K562 (cell line): ENCODE measurements around the gene ORC2. TPM values are rescaled to one million over a fixed set of nuclear protein-coding genes. Genes with fewer than 3 reads are reported as not detected.

Experiments
- ETV5 ChIP-seq: sonication (generic); formaldehyde crosslinking; IDR thresholded peaks from 2 replicates; pipeline ENCODE4 v1.4.0; 2020; ENCODE audit warnings: low read depth, mild to moderate bottlenecking, missing genetic modification reagents
- FOXJ2 ChIP-seq: fragments of 200-800 bp; sonication (Bioruptor generic); IDR thresholded peaks from 2 replicates; pipeline ENCODE4 v1.6.1; 2016; ENCODE audit warnings: missing genetic modification characterization, missing compliant biosample characterization
- HOXB6 ChIP-seq: fragments of 250-450 bp; sonication (Bioruptor Pico); IDR thresholded peaks from 2 replicates; pipeline ENCODE4 v1.5.1; 2022; ENCODE audit warnings: mild to moderate bottlenecking, borderline replicate concordance
- KDM4B ChIP-seq, 2 experiments: fragments of 450-650 bp in 1 of 2; sonication (generic) in 1 of 2; IDR thresholded peaks; 2 replicates each; pipeline ENCODE4 v1.6.1; 2016 to 2017; ENCODE audit warnings: borderline replicate concordance in 2 of 2, antibody characterized with exemption in 1 of 2, low read depth in 1 of 2, mild to moderate bottlenecking in 1 of 2
- NCOR1 ChIP-seq: fragments of 450-650 bp; IDR thresholded peaks from 2 replicates; pipeline ENCODE4 v1.6.1; 2016; ENCODE audit warnings: mild to moderate bottlenecking, moderate library complexity
- NR2C2 ChIP-seq, 2 experiments: fragments of 200-800 bp in 1 of 2; sonication (Bioruptor generic) in 1 of 2; sonication (generic) in 1 of 2; formaldehyde crosslinking in 1 of 2; IDR thresholded peaks; 2 replicates each; pipeline versions ENCODE4 v1.6.1 to v1.8.0; 2016 to 2022; ENCODE audit warnings: mild to moderate bottlenecking in 1 of 2, missing compliant biosample characterization in 1 of 2, missing genetic modification characterization in 1 of 2, missing genetic modification reagents in 1 of 2
- RBM15 ChIP-seq: fragments of 200-400 bp; formaldehyde crosslinking; IDR thresholded peaks from 2 replicates; pipeline ENCODE4 v1.6.1; 2018; ENCODE audit warnings: mild to moderate bottlenecking, low read length, moderate library complexity; ENCODE audit not compliant: insufficient read depth
- RBM34 ChIP-seq: fragments of 200-400 bp; formaldehyde crosslinking; IDR thresholded peaks from 2 replicates; pipeline ENCODE4 v1.6.1; 2018; ENCODE audit warnings: low read length, borderline replicate concordance; ENCODE audit not compliant: insufficient read depth
- RBM39 ChIP-seq: fragments of 200-400 bp; formaldehyde crosslinking; optimal IDR thresholded peaks from 2 replicates; pipeline ENCODE3; 2018; ENCODE audit warnings: low read depth, low read length
- RNF2 ChIP-seq: sonication (generic); IDR thresholded peaks from 2 replicates; pipeline ENCODE4 v1.6.1; 2016
- SIRT6 ChIP-seq: IDR thresholded peaks from one replicate; pipeline ENCODE4 v1.6.1; 2012; ENCODE audit warnings: low read depth, mild to moderate bottlenecking, control low read depth, inconsistent platforms, low read length, moderate library complexity
- SMAD2 ChIP-seq: fragments of 150-350 bp; IDR thresholded peaks from 2 replicates; pipeline ENCODE4 v1.6.1; 2014; ENCODE audit warnings: low read depth, mild to moderate bottlenecking, low read length
- SOX6 ChIP-seq: fragments of 450-650 bp; IDR thresholded peaks from 2 replicates; pipeline ENCODE4 v1.6.1; 2014; ENCODE audit warnings: mild to moderate bottlenecking
- ZNF146 ChIP-seq: IDR thresholded peaks from one replicate; pipeline ENCODE4 v1.6.1; 2018; ENCODE audit warnings: missing compliant biosample characterization; ENCODE audit not compliant: unreplicated experiment
- ZSCAN29 ChIP-seq: fragments of 450-650 bp; IDR thresholded peaks from 2 replicates; pipeline ENCODE4 v1.6.1; 2017
- polyA plus RNA-seq, 8 experiments: library from polyadenylated mRNA; depleted of rRNA in 4 of 8; stranded (reverse) in 5 of 8; unstranded in 3 of 8; fragments of >200 nt; fragmentation: Nextera tagmentation in 2 of 8; fragmentation: Illumina TruSeq in 1 of 8; extraction: Ambion mirVana in 2 of 8; extraction: Trizol in 1 of 8; gene quantifications; 2 replicates each; pipeline versions ENCODE4 v1.2.1 to v1.2.3, GENCODE V29; 2011 to 2014; ENCODE audit warnings: inconsistent platforms in 1 of 8, missing spikeins in 1 of 8
- total RNA-seq, 7 experiments: library from RNA; depleted of rRNA in 6 of 7; stranded (reverse); fragments of >200 nt in 6 of 7; fragmentation: Illumina TruSeq in 2 of 7; extraction: Trizol in 2 of 7; gene quantifications; 2 replicates each; pipeline versions ENCODE4 v1.2.1 to v1.2.3, GENCODE V29; 2011 to 2021; ENCODE audit warnings: low replicate concordance in 1 of 7
- TF ChIP-seq, protein P1 (sequence below), 2 experiments: IDR thresholded peaks; 2 replicates each; pipeline ENCODE4 v1.6.1; 2012; ENCODE audit warnings: improper control_type of control experiment in 2 of 2, low read depth in 2 of 2, low read length in 2 of 2, borderline replicate concordance in 1 of 2
- TF ChIP-seq, protein P2 (sequence below): sonication (generic); formaldehyde crosslinking; IDR thresholded peaks from 2 replicates; pipeline ENCODE4 v1.8.1; 2023; ENCODE audit warnings: mild to moderate bottlenecking, missing genetic modification reagents
- TF ChIP-seq, protein P3 (sequence below): fragments of 250-450 bp; sonication (Bioruptor Pico); IDR thresholded peaks from 2 replicates; pipeline ENCODE4 v1.8.0; 2021; ENCODE audit warnings: moderate library complexity, mild to moderate bottlenecking, inconsistent platforms
- TF ChIP-seq, protein P4 (sequence below), 2 experiments: fragments of 450-650 bp; IDR thresholded peaks; 2 replicates each; pipeline ENCODE4 v1.6.1; 2018; ENCODE audit warnings: mild to moderate bottlenecking in 2 of 2, low read depth in 1 of 2; ENCODE audit not compliant: partially characterized antibody in 2 of 2

Gene ORC2
- total and polyA plus RNA-seq, 9 of the 15 experiments (the other 6 are each of a cell fraction or from before 2014, with no cell fraction given) = 5.6 to 41.1 (median 19.0) TPM

DNA sequence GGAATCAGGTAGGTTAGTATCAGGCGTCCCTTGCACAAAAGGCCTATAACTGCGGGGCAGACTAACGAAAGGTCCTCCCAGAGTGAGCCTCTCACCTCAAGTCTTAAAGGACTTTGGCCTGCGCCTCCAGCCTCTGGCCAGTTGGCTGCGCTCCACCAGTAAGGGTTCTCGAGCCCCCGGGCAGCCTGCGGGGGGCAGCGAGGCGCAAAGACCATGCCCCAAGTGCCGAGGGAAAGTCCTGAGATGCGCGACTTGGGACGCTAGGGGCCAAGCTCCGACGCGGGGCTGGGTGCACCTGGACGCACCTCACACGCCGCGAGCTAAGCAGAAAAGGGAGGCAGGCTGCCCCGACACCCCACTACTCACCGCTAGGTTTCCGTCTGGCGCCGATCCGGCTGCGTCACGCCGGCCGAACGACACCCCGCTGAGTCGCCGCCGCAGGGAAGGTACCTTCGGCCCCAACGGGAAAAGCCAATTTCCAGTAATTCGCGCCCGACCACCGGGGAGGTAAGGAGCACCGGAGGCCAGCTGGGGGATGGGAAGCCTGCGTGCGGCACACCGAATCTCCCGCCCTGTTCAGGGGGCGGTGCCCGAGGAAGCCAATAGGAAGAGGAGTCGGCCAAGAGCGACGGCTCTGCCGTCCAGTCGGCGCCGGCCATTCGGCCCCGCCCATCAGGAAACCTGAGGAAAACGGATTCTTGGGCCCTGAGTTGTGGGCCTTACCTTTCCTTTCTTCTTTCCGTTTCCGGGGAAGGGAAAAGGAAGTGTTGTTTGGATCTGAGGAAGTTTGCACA, at the start of gene ORC2 (continued):
- TF ChIP-seq, protein P1, sequence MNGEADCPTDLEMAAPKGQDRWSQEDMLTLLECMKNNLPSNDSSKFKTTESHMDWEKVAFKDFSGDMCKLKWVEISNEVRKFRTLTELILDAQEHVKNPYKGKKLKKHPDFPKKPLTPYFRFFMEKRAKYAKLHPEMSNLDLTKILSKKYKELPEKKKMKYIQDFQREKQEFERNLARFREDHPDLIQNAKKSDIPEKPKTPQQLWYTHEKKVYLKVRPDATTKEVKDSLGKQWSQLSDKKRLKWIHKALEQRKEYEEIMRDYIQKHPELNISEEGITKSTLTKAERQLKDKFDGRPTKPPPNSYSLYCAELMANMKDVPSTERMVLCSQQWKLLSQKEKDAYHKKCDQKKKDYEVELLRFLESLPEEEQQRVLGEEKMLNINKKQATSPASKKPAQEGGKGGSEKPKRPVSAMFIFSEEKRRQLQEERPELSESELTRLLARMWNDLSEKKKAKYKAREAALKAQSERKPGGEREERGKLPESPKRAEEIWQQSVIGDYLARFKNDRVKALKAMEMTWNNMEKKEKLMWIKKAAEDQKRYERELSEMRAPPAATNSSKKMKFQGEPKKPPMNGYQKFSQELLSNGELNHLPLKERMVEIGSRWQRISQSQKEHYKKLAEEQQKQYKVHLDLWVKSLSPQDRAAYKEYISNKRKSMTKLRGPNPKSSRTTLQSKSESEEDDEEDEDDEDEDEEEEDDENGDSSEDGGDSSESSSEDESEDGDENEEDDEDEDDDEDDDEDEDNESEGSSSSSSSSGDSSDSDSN (IDR thresholded peaks at IDR 0.05; ENCODE audit: borderline replicate concordance in 1 of 2, low read depth in 2 of 2, low read length in 2 of 2) = no peak
- no peak for TF ChIP-seq NCOR1
- TF ChIP-seq SIRT6 = no peak
- TF ChIP-seq RBM39 = no peak
- TF ChIP-seq FOXJ2 (tag) = no peak
- TF ChIP-seq, protein P2, sequence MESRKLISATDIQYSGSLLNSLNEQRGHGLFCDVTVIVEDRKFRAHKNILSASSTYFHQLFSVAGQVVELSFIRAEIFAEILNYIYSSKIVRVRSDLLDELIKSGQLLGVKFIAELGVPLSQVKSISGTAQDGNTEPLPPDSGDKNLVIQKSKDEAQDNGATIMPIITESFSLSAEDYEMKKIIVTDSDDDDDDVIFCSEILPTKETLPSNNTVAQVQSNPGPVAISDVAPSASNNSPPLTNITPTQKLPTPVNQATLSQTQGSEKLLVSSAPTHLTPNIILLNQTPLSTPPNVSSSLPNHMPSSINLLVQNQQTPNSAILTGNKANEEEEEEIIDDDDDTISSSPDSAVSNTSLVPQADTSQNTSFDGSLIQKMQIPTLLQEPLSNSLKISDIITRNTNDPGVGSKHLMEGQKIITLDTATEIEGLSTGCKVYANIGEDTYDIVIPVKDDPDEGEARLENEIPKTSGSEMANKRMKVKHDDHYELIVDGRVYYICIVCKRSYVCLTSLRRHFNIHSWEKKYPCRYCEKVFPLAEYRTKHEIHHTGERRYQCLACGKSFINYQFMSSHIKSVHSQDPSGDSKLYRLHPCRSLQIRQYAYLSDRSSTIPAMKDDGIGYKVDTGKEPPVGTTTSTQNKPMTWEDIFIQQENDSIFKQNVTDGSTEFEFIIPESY (CRISPR knock-in tag) = 0 out of 2 replicates have a peak, but pooled peaks have one; percentile 59
- TF ChIP-seq RBM34 = no peak
- TF ChIP-seq KDM4B (IDR thresholded peaks at IDR 0.05; ENCODE audit: borderline replicate concordance in 2 of 2, low read depth in 1 of 2) = 0 out of 4 replicates have a peak, but pooled peaks of 1 of the 2 experiments have one; percentile 17
- TF ChIP-seq, protein P3, sequence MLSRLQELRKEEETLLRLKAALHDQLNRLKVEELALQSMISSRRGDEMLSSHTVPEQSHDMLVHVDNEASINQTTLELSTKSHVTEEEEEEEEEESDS (CRISPR knock-in tag) = no peak
- TF ChIP-seq, protein P4, sequence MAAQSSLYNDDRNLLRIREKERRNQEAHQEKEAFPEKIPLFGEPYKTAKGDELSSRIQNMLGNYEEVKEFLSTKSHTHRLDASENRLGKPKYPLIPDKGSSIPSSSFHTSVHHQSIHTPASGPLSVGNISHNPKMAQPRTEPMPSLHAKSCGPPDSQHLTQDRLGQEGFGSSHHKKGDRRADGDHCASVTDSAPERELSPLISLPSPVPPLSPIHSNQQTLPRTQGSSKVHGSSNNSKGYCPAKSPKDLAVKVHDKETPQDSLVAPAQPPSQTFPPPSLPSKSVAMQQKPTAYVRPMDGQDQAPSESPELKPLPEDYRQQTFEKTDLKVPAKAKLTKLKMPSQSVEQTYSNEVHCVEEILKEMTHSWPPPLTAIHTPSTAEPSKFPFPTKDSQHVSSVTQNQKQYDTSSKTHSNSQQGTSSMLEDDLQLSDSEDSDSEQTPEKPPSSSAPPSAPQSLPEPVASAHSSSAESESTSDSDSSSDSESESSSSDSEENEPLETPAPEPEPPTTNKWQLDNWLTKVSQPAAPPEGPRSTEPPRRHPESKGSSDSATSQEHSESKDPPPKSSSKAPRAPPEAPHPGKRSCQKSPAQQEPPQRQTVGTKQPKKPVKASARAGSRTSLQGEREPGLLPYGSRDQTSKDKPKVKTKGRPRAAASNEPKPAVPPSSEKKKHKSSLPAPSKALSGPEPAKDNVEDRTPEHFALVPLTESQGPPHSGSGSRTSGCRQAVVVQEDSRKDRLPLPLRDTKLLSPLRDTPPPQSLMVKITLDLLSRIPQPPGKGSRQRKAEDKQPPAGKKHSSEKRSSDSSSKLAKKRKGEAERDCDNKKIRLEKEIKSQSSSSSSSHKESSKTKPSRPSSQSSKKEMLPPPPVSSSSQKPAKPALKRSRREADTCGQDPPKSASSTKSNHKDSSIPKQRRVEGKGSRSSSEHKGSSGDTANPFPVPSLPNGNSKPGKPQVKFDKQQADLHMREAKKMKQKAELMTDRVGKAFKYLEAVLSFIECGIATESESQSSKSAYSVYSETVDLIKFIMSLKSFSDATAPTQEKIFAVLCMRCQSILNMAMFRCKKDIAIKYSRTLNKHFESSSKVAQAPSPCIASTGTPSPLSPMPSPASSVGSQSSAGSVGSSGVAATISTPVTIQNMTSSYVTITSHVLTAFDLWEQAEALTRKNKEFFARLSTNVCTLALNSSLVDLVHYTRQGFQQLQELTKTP (IDR thresholded peaks at IDR 0.05; ENCODE audit: low read depth in 1 of 2, partially characterized antibody in 2 of 2) = no peak
- no peak; the same call in 1 of the 2 replicates for TF ChIP-seq RNF2
- no peak for TF ChIP-seq ZSCAN29
- TF ChIP-seq RBM15 = no peak
- no peak for TF ChIP-seq HOXB6 (CRISPR knock-in tag)
- TF ChIP-seq NR2C2 (CRISPR knock-in tag; IDR thresholded peaks at IDR 0.05) = no peak; the same call in 1 of the 2 replicates
- peak; percentile 86 for TF ChIP-seq NR2C2 (tag; IDR thresholded peaks at IDR 0.05)
- 0 out of 2 replicates have a peak, but pooled peaks have one; percentile 69 for TF ChIP-seq ETV5 (CRISPR knock-in tag)
- no peak for TF ChIP-seq SMAD2
- TF ChIP-seq SOX6 = no peak
- no peak for TF ChIP-seq ZNF146 (CRISPR knock-in tag)
